Esophagus squamous epithelium (tissue), 4 donors: ENCODE measurements around the gene DENND1A.

Experiments used
- CTCF ChIP-seq, 6 experiments: fragments of 450-650 bp in 4 of 6; fragments of 200-600 bp in 2 of 6; sonication (generic) in 2 of 6; IDR thresholded peaks; one replicate each; pipeline ENCODE4 v1.5.1; 2016 to 2019; ENCODE audit warnings: antibody characterized with exemption in 6 of 6, mild to moderate bottlenecking in 4 of 6, moderate library complexity in 4 of 6
- POLR2A ChIP-seq, 4 donors: fragments of 450-650 bp; IDR thresholded peaks; one replicate each; pipeline ENCODE4 v1.6.1; 2017; ENCODE audit warnings: antibody characterized with exemption in 4 of 4, mild to moderate bottlenecking in 4 of 4, moderate library complexity in 3 of 4

GRCh38 chr9:123928533-123929176 lies 1.3 kb downstream of the DENND1A start:
- no peak for TF ChIP-seq CTCF (IDR thresholded peaks at IDR 0.05)
- no peak for TF ChIP-seq POLR2A (IDR thresholded peaks at IDR 0.05)
